ENCODE measurements around the gene POMGNT2.

POMGNT2 gene

GRCh38 chr3:43102773-43103480, 3.0 kb downstream of the POMGNT2 start:
- DNase-seq (ENCODE audit: low read depth) = no peak

GRCh38 chr3:43098761-43099160, 7.1 kb downstream of the POMGNT2 start:
- DNase-seq (ENCODE audit: low read depth) = no peak

- DNase-seq (ENCODE audit: low read depth) = no peak
Observed at GRCh38 chr3:43097400-43098080, 8.3 kb downstream of the POMGNT2 start.

GRCh38 chr3:43096761-43097160, 9.1 kb downstream of the POMGNT2 start:
- DNase-seq (ENCODE audit: low read depth) = no peak

- DNase-seq (ENCODE audit: low read depth) = no peak
Observed at GRCh38 chr3:43095370-43095769, 10.5 kb downstream of the POMGNT2 start.

GRCh38 chr3:43094851-43095250, 11.0 kb downstream of the POMGNT2 start:
- DNase-seq (ENCODE audit: low read depth) = no peak

GRCh38 chr3:43094381-43094780, 11.5 kb downstream of the POMGNT2 start:
- DNase-seq (ENCODE audit: low read depth) = no peak

GRCh38 chr3:43093974-43094373, 11.9 kb downstream of the POMGNT2 start:
- no peak for DNase-seq (ENCODE audit: low read depth)

- DNase-seq (ENCODE audit: low read depth) = no peak
Observed at GRCh38 chr3:43093006-43093405, 12.9 kb downstream of the POMGNT2 start.

- no peak for DNase-seq (ENCODE audit: low read depth)
Observed at GRCh38 chr3:43091481-43091880, 14.4 kb downstream of the POMGNT2 start.

GRCh38 chr3:43090238-43090637, 15.6 kb downstream of the POMGNT2 start:
- no peak for DNase-seq (ENCODE audit: low read depth)

GRCh38 chr3:43089081-43089480, 16.8 kb downstream of the POMGNT2 start:
- no peak for DNase-seq (ENCODE audit: low read depth)

GRCh38 chr3:43087249-43087776, 18.6 kb downstream of the POMGNT2 start:
- DNase-seq (ENCODE audit: low read depth) = no peak

GRCh38 chr3:43086460-43087165, 19.3 kb downstream of the POMGNT2 start:
- DNase-seq (ENCODE audit: low read depth) = no peak

- DNase-seq (ENCODE audit: low read depth) = no peak
Observed at GRCh38 chr3:43082457-43082856, 23.4 kb downstream of the POMGNT2 start.

- DNase-seq (ENCODE audit: low read depth) = no peak
Observed at GRCh38 chr3:43081796-43082195, 24.1 kb downstream of the POMGNT2 start.

GRCh38 chr3:43080726-43081568, 24.9 kb downstream of the POMGNT2 start:
- DNase-seq (ENCODE audit: low read depth) = no peak

GRCh38 chr3:43079536-43080332, 26.1 kb downstream of the POMGNT2 start:
- DNase-seq (ENCODE audit: low read depth) = no peak

GRCh38 chr3:43077707-43078106, 28.2 kb downstream of the POMGNT2 start:
- no peak for DNase-seq (ENCODE audit: low read depth)

- no peak for DNase-seq (ENCODE audit: low read depth)
Observed at GRCh38 chr3:43077261-43077660, 28.6 kb downstream of the POMGNT2 start.

GRCh38 chr3:43076857-43077256, 29.0 kb downstream of the POMGNT2 start:
- no peak for DNase-seq (ENCODE audit: low read depth)
